Measurements from ENCODE around the gene RPSA. TPM values are rescaled to one million over a fixed set of nuclear protein-coding genes. Genes with fewer than 3 reads are reported as not detected.

Gene RPSA
- total and polyA plus RNA-seq, 2 donors from 2014 or later = 806 to 1,249 TPM

DNA sequence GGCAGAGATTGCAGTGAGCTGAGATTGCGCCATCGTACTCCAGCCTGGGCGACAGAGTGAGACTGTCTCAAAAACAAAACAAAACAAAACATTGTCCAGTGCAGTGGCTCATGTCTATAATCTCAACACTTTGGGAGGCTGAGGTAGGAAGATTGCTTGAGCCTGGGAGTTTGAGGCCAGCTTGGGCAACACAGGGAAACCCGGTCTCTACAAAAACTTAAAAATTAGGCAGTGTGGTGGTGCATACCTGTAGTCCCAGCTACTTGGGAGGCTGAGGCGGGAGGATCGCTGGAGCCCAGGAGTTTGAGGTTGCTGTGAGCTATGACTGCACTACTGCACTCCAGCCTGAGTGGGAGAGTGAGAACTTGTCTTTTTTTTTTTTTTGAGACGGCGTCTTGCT, 33.8 kb downstream of the RPSA start:
- TF ChIP-seq, protein P1, sequence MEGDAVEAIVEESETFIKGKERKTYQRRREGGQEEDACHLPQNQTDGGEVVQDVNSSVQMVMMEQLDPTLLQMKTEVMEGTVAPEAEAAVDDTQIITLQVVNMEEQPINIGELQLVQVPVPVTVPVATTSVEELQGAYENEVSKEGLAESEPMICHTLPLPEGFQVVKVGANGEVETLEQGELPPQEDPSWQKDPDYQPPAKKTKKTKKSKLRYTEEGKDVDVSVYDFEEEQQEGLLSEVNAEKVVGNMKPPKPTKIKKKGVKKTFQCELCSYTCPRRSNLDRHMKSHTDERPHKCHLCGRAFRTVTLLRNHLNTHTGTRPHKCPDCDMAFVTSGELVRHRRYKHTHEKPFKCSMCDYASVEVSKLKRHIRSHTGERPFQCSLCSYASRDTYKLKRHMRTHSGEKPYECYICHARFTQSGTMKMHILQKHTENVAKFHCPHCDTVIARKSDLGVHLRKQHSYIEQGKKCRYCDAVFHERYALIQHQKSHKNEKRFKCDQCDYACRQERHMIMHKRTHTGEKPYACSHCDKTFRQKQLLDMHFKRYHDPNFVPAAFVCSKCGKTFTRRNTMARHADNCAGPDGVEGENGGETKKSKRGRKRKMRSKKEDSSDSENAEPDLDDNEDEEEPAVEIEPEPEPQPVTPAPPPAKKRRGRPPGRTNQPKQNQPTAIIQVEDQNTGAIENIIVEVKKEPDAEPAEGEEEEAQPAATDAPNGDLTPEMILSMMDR (IDR thresholded peaks at IDR 0.05; ENCODE audit: borderline replicate concordance, extremely low read depth, insufficient read depth) = no peak
- no peak overlapping the region for H3K4me3 ChIP-seq (ENCODE audit: low read length in 3 of 3)
- FAIRE-seq = no peak

DNA sequence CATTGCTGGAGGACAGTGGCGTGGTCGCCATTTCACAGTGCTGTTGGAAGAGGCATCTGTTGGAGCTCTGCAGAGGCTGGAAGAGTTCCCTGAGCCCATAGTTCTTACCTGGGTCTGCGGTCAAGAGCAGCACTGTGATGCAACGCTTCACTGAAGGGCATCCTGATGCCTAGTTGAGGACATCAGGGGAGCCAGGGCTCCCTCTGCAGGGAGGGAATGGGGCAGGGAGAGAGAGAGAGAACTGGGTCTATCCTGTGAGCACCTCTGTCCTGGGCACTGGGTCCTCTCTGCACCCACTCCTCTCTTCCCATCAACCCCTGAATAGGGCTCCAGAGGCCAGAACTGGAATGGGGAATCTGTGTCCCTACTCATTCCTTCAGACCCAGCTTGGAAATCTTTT, 37.0 kb downstream of the RPSA start:
- Histone ChIP-seq H3K36me3 (ENCODE audit: control insufficient read depth in 2 of 3, insufficient read depth in 3 of 3, low read length in 3 of 3) (no peaks in the 10 kb centered on the region), H3K4me1 (ENCODE audit: control insufficient read depth in 2 of 3, insufficient read depth in 2 of 3, low read depth in 1 of 3, low read length in 3 of 3) (peaks cover 0 to 2% (median 0%) of the 10 kb centered on the region in 3 donors), H3K27ac (ENCODE audit: low read depth in 2 of 2, low read length in 2 of 2) (no peak overlapping the region), H3K4me3 (ENCODE audit: low read length in 3 of 3) (no peak overlapping the region), H3K9me3 (ENCODE audit: control insufficient read depth in 2 of 3, insufficient read depth in 1 of 3, low read length in 3 of 3) (no peaks in the 10 kb centered on the region), H3K27me3 (ENCODE audit: control insufficient read depth, insufficient read depth, low read length) (no peaks in the 10 kb centered on the region), H3K9ac (ENCODE audit: low read length in 3 of 3) (no peak overlapping the region)
- intact Hi-C loops (cut with DNase I) = no loop called here
- DNase-seq = no peak
- TF ChIP-seq, protein P1 (IDR thresholded peaks at IDR 0.05; ENCODE audit: borderline replicate concordance, extremely low read depth, insufficient read depth) = no peak
- no peak for FAIRE-seq

More for the DNA sequence above, 33.8 kb downstream of the RPSA start:
- no peak for DNase-seq
- intact Hi-C loops (cut with DNase I) = no loop called here
- H3K9me3 ChIP-seq (ENCODE audit: control insufficient read depth in 2 of 3, insufficient read depth in 1 of 3, low read length in 3 of 3) = no peaks in the 10 kb centered on the region
- no peaks in the 10 kb centered on the region for H3K4me1 ChIP-seq (ENCODE audit: control insufficient read depth in 2 of 3, insufficient read depth in 2 of 3, low read depth in 1 of 3, low read length in 3 of 3)
- H3K27ac ChIP-seq (ENCODE audit: low read depth in 2 of 2, low read length in 2 of 2) = no peak overlapping the region
- no peaks in the 10 kb centered on the region for H3K36me3 ChIP-seq (ENCODE audit: control insufficient read depth in 2 of 3, insufficient read depth in 3 of 3, low read length in 3 of 3)
- H3K9ac ChIP-seq (ENCODE audit: low read length in 3 of 3) = no peak overlapping the region
- no peaks in the 10 kb centered on the region for H3K27me3 ChIP-seq (ENCODE audit: control insufficient read depth, insufficient read depth, low read length)

DNA sequence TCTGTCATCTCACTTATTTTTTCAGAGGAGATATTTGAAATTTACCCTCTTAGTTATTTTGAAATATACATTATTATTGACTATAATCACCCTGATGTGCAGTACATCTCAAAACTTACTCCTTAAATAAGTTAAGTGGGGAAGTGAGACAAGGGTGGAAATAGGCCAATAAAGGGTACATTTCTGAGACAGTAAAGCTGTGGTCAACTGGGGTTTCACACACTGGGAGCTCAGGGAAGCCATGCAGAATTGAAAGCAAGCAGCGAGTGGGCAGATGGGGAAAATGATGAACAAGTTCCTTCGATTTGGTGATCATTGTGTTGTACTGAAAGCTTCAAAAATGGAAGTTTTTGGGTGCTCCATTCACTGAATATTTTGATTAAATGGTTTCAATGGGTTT, 39.4 kb downstream of the RPSA start:
- TF ChIP-seq, protein P1 (IDR thresholded peaks at IDR 0.05; ENCODE audit: borderline replicate concordance, extremely low read depth, insufficient read depth) = no peak
- H3K4me3 ChIP-seq (ENCODE audit: low read length in 3 of 3) = no peak overlapping the region
- H3K27me3 ChIP-seq (ENCODE audit: control insufficient read depth, insufficient read depth, low read length) = no peaks in the 10 kb centered on the region
- no peaks in the 10 kb centered on the region for H3K9me3 ChIP-seq (ENCODE audit: control insufficient read depth in 2 of 3, insufficient read depth in 1 of 3, low read length in 3 of 3)
- intact Hi-C loops (cut with DNase I) = no loop called here
- FAIRE-seq (no peak), DNase-seq (no peak)
- H3K4me1 ChIP-seq (ENCODE audit: control insufficient read depth in 2 of 3, insufficient read depth in 2 of 3, low read depth in 1 of 3, low read length in 3 of 3) = peaks cover 0 to 2% (median 0%) of the 10 kb centered on the region in 3 donors
- H3K36me3 ChIP-seq (ENCODE audit: control insufficient read depth in 2 of 3, insufficient read depth in 3 of 3, low read length in 3 of 3) = no peaks in the 10 kb centered on the region
- no peak overlapping the region for H3K9ac ChIP-seq (ENCODE audit: low read length in 3 of 3)
- H3K27ac ChIP-seq (ENCODE audit: low read depth in 2 of 2, low read length in 2 of 2) = no peak overlapping the region

DNA sequence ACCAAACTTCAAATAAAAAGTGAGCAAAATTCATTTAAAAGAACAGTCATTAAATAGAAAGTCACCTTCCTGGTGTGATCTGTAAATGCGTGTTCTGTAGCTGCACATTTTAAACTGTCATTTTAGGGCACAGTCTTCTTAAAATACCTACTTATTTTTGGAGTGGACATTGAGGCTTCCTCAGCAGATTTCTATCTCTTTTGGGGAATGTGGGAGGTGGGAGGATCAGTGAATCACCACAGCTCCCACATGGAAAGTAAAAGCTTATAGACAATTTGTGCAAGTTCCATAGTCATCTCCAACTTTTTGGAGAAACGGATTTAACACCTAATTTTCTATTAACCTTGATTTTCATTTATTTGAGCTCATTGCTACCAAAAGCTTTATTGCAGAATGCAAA, 39.9 kb downstream of the RPSA start:
- no peak overlapping the region for H3K27ac ChIP-seq (ENCODE audit: low read depth in 2 of 2, low read length in 2 of 2)
- intact Hi-C loops (cut with DNase I) = no loop called here
- FAIRE-seq = no peak
- H3K9ac ChIP-seq (ENCODE audit: low read length in 3 of 3) = no peak overlapping the region
- no peaks in the 10 kb centered on the region for H3K9me3 ChIP-seq (ENCODE audit: control insufficient read depth in 2 of 3, insufficient read depth in 1 of 3, low read length in 3 of 3)
- TF ChIP-seq, protein P1 (IDR thresholded peaks at IDR 0.05; ENCODE audit: borderline replicate concordance, extremely low read depth, insufficient read depth) = no peak
- no peak overlapping the region for H3K4me3 ChIP-seq (ENCODE audit: low read length in 3 of 3)
- H3K27me3 ChIP-seq (ENCODE audit: control insufficient read depth, insufficient read depth, low read length) = no peaks in the 10 kb centered on the region
- no peaks in the 10 kb centered on the region for H3K36me3 ChIP-seq (ENCODE audit: control insufficient read depth in 2 of 3, insufficient read depth in 3 of 3, low read length in 3 of 3)
- DNase-seq = no peak
- H3K4me1 ChIP-seq (ENCODE audit: control insufficient read depth in 2 of 3, insufficient read depth in 2 of 3, low read depth in 1 of 3, low read length in 3 of 3) = peaks cover 0 to 2% (median 0%) of the 10 kb centered on the region in 3 donors

Data from kidney (tissue), 14 donors.